ENCODE measurements around the gene TRIM5.

GRCh38 chr11:5700421-5701054 lies 15.7 kb upstream of the TRIM5 start:
- TF ChIP-seq CTCF (conservative IDR thresholded peaks at IDR 0.05; ENCODE audit: low read depth in 2 of 2), result no peak
- TF ChIP-seq EZH2 (IDR thresholded peaks at IDR 0.05; ENCODE audit: low read depth, unreplicated experiment), result no peak
- TF ChIP-seq ETS1 (IDR thresholded peaks at IDR 0.05), result no peak
- no peak for TF ChIP-seq POLR2AphosphoS5 (IDR thresholded peaks at IDR 0.05; ENCODE audit: low read depth)
